Measurements from ENCODE around the gene C6orf136.

Gene C6orf136

GRCh38 chr6:30611856-30612194, 35.1 kb upstream of the C6orf136 start:
- H3K9ac ChIP-seq (ENCODE audit: low read length), result no peak overlapping the region
- H3K36me3 ChIP-seq (ENCODE audit: control insufficient read depth, low read depth, low read length), result peaks cover 51% of the 10 kb centered on the region
- peaks cover 10% of the 10 kb centered on the region for H3K4me1 ChIP-seq (ENCODE audit: control insufficient read depth, low read depth, low read length)
- no peaks in the 10 kb centered on the region for H3K9me3 ChIP-seq (ENCODE audit: control insufficient read depth, low read depth, low read length)
- no peak overlapping the region for H3K27ac ChIP-seq (ENCODE audit: low read length)
- no peak overlapping the region for H3K4me3 ChIP-seq (ENCODE audit: low read length)
- H3K27me3 ChIP-seq (ENCODE audit: control insufficient read depth, insufficient read depth, low read length), result no peaks in the 10 kb centered on the region

- H3K4me3 ChIP-seq (ENCODE audit: low read length), result no peak overlapping the region
- peaks cover 10% of the 10 kb centered on the region for H3K4me1 ChIP-seq (ENCODE audit: control insufficient read depth, low read depth, low read length)
- peaks cover 48% of the 10 kb centered on the region for H3K36me3 ChIP-seq (ENCODE audit: control insufficient read depth, low read depth, low read length)
- H3K9me3 ChIP-seq (ENCODE audit: control insufficient read depth, low read depth, low read length), result no peaks in the 10 kb centered on the region
- H3K9ac ChIP-seq (ENCODE audit: low read length), result no peak overlapping the region
- H3K27ac ChIP-seq (ENCODE audit: low read length), result no peak overlapping the region
- H3K27me3 ChIP-seq (ENCODE audit: control insufficient read depth, insufficient read depth, low read length), result no peaks in the 10 kb centered on the region
Measured at GRCh38 chr6:30612213-30612612, 34.7 kb upstream of the C6orf136 start.

- Histone ChIP-seq H3K4me1 (ENCODE audit: control insufficient read depth, low read depth, low read length) (peaks cover 10% of the 10 kb centered on the region), H3K9me3 (ENCODE audit: control insufficient read depth, low read depth, low read length) (no peaks in the 10 kb centered on the region), H3K27me3 (ENCODE audit: control insufficient read depth, insufficient read depth, low read length) (no peaks in the 10 kb centered on the region), H3K4me3 (ENCODE audit: low read length) (no peak overlapping the region), H3K9ac (ENCODE audit: low read length) (no peak overlapping the region), H3K27ac (ENCODE audit: low read length) (no peak overlapping the region), H3K36me3 (ENCODE audit: control insufficient read depth, low read depth, low read length) (peaks cover 42% of the 10 kb centered on the region)
Measured at GRCh38 chr6:30612687-30613248, 34.2 kb upstream of the C6orf136 start.

GRCh38 chr6:30613251-30614043, 33.5 kb upstream of the C6orf136 start:
- Histone ChIP-seq H3K27ac (ENCODE audit: low read length) (no peak overlapping the region), H3K9me3 (ENCODE audit: control insufficient read depth, low read depth, low read length) (no peaks in the 10 kb centered on the region), H3K36me3 (ENCODE audit: control insufficient read depth, low read depth, low read length) (peaks cover 35% of the 10 kb centered on the region), H3K9ac (ENCODE audit: low read length) (peak overlapping the region; percentile 97), H3K4me1 (ENCODE audit: control insufficient read depth, low read depth, low read length) (peaks cover 10% of the 10 kb centered on the region), H3K4me3 (ENCODE audit: low read length) (peak overlapping the region; percentile 96), H3K27me3 (ENCODE audit: control insufficient read depth, insufficient read depth, low read length) (no peaks in the 10 kb centered on the region)

- Histone ChIP-seq H3K9ac (ENCODE audit: low read length) (peak overlapping the region; percentile 97), H3K4me1 (ENCODE audit: control insufficient read depth, low read depth, low read length) (peaks cover 10% of the 10 kb centered on the region), H3K36me3 (ENCODE audit: control insufficient read depth, low read depth, low read length) (peaks cover 27% of the 10 kb centered on the region), H3K27me3 (ENCODE audit: control insufficient read depth, insufficient read depth, low read length) (no peaks in the 10 kb centered on the region), H3K4me3 (ENCODE audit: low read length) (peak overlapping the region; percentile 96), H3K27ac (ENCODE audit: low read length) (peak overlapping the region; percentile 91), H3K9me3 (ENCODE audit: control insufficient read depth, low read depth, low read length) (no peaks in the 10 kb centered on the region)
Measured at GRCh38 chr6:30614044-30614842, 32.7 kb upstream of the C6orf136 start.

GRCh38 chr6:30614843-30615218, 32.1 kb upstream of the C6orf136 start:
- H3K4me3 ChIP-seq (ENCODE audit: low read length), result peak overlapping the region; percentile 96
- peaks cover 10% of the 10 kb centered on the region for H3K4me1 ChIP-seq (ENCODE audit: control insufficient read depth, low read depth, low read length)
- peak overlapping the region; percentile 97 for H3K9ac ChIP-seq (ENCODE audit: low read length)
- peak overlapping the region; percentile 91 for H3K27ac ChIP-seq (ENCODE audit: low read length)
- peaks cover 26% of the 10 kb centered on the region for H3K36me3 ChIP-seq (ENCODE audit: control insufficient read depth, low read depth, low read length)
- no peaks in the 10 kb centered on the region for H3K9me3 ChIP-seq (ENCODE audit: control insufficient read depth, low read depth, low read length)
- no peaks in the 10 kb centered on the region for H3K27me3 ChIP-seq (ENCODE audit: control insufficient read depth, insufficient read depth, low read length)

- Histone ChIP-seq H3K27me3 (ENCODE audit: control insufficient read depth, insufficient read depth, low read length) (no peaks in the 10 kb centered on the region), H3K4me1 (ENCODE audit: control insufficient read depth, low read depth, low read length) (peaks cover 10% of the 10 kb centered on the region), H3K9ac (ENCODE audit: low read length) (peak overlapping the region; percentile 97), H3K4me3 (ENCODE audit: low read length) (peak overlapping the region; percentile 96), H3K9me3 (ENCODE audit: control insufficient read depth, low read depth, low read length) (no peaks in the 10 kb centered on the region), H3K27ac (ENCODE audit: low read length) (peak overlapping the region; percentile 88), H3K36me3 (ENCODE audit: control insufficient read depth, low read depth, low read length) (peaks cover 23% of the 10 kb centered on the region)
Measured at GRCh38 chr6:30615219-30615957, 31.5 kb upstream of the C6orf136 start.

- Histone ChIP-seq H3K4me1 (ENCODE audit: control insufficient read depth, low read depth, low read length) (peaks cover 10% of the 10 kb centered on the region), H3K27me3 (ENCODE audit: control insufficient read depth, insufficient read depth, low read length) (no peaks in the 10 kb centered on the region), H3K36me3 (ENCODE audit: control insufficient read depth, low read depth, low read length) (peaks cover 20% of the 10 kb centered on the region), H3K27ac (ENCODE audit: low read length) (peak overlapping the region; percentile 88), H3K9me3 (ENCODE audit: control insufficient read depth, low read depth, low read length) (no peaks in the 10 kb centered on the region), H3K9ac (ENCODE audit: low read length) (peak overlapping the region; percentile 97), H3K4me3 (ENCODE audit: low read length) (peak overlapping the region; percentile 96)
Measured at GRCh38 chr6:30615958-30616810, 30.7 kb upstream of the C6orf136 start.

- Histone ChIP-seq H3K9me3 (ENCODE audit: control insufficient read depth, low read depth, low read length) (no peaks in the 10 kb centered on the region), H3K4me1 (ENCODE audit: control insufficient read depth, low read depth, low read length) (peaks cover 10% of the 10 kb centered on the region), H3K27me3 (ENCODE audit: control insufficient read depth, insufficient read depth, low read length) (no peaks in the 10 kb centered on the region), H3K36me3 (ENCODE audit: control insufficient read depth, low read depth, low read length) (peaks cover 20% of the 10 kb centered on the region), H3K27ac (ENCODE audit: low read length) (peak within 1 kb of the TSS; percentile 97), H3K9ac (ENCODE audit: low read length) (peak within 1 kb of the TSS; percentile 97), H3K4me3 (ENCODE audit: low read length) (peak within 1 kb of the TSS; percentile 96)
Measured at GRCh38 chr6:30616811-30617564, 29.9 kb upstream of the C6orf136 start, which contains the start of gene PPP1R10. PPP1R10 (minus strand) TSS chr6:30617243; CDS start chr6:30609944, 7,299 bp downstream.

Measured in iPS-18a (cell line).